K562 (cell line): ENCODE data around the gene TFPT. TPM values are rescaled to one million over a fixed set of nuclear protein-coding genes. Genes with fewer than 3 reads are reported as not detected.

Experiments
- ATAC-seq: fragments of 200-7000 bp; cut with Tn5 transposase; 3 replicates; pipeline ENCODE4 v1.9.1; 2020; ENCODE audit warnings: moderate library complexity
- BruUV-seq: library from RNA; stranded (reverse); fragments of 400-500 nt; replicated peaks from 2 replicates; lab custom pipeline; 2021; lab: Mats Ljungman, UMichigan
- CTCF ChIA-PET: fragments of 300-600 bp; formaldehyde crosslinking; extraction: SDS; loops from one replicate; lab custom pipeline; 2021; ENCODE audit warnings: low intra/inter-chr PET ratio; lab: Yijun Ruan, JAX
- POLR2A ChIA-PET: fragments of 300-600, 350-650 bp; sonication (Branson Sonifier 250); formaldehyde crosslinking; extraction: SDS; loops from one replicate; lab custom pipeline; 2021; ENCODE audit warnings: antibody characterized with exemption, inconsistent platforms; lab: Yijun Ruan, JAX
- DNase-seq, 4 experiments: peaks; one replicate each; pipeline versions ENCODE4 v3.0.0 to v3.0.0-alpha.2; 2011 to 2018; ENCODE audit warnings: low spot score in 3 of 4, mixed read lengths in 3 of 4; ENCODE audit errors: extremely low read depth in 1 of 4
- FAIRE-seq: peaks from 2 replicates; lab custom pipeline; 2011; peaks lifted over from hg19 to GRCh38; lab: Jason Lieb, UNC
- H2AFZ ChIP-seq: 2 replicates; pipeline ENCODE4 v1.6.0; 2011; ENCODE audit warnings: low read depth, low read length, control low read depth, inconsistent platforms
- H3K27ac ChIP-seq: fragments of 200-600 bp; 3 replicates; pipeline ENCODE4 v1.8.0; 2011; ENCODE audit warnings: low read depth, mild to moderate bottlenecking, control low read depth, inconsistent platforms, low read length, moderate library complexity, mixed read lengths; ENCODE audit errors: extremely low read depth
- H3K27me3 ChIP-seq, 2 experiments: fragments of 300-600 bp in 1 of 2; 2 replicates in 1 of 2; 3 replicates in 1 of 2; pipeline versions ENCODE4 v1.6.0 to v1.8.0; 2011; ENCODE audit warnings: inconsistent platforms in 2 of 2, low read length in 2 of 2, mild to moderate bottlenecking in 1 of 2, mixed read lengths in 1 of 2, moderate library complexity in 1 of 2; ENCODE audit not compliant: control insufficient read depth in 2 of 2, insufficient read depth in 2 of 2
- H3K36me3 ChIP-seq: fragments of 300-600 bp; 3 replicates; pipeline ENCODE4 v1.8.0; 2011; ENCODE audit warnings: mild to moderate bottlenecking, low read length, inconsistent platforms; ENCODE audit not compliant: control insufficient read depth, insufficient read depth
- H3K4me1 ChIP-seq, 2 experiments: fragments of 200-600 bp in 1 of 2; replicated peaks in 1 of 2; 2 replicates in 1 of 2; 3 replicates in 1 of 2; pipeline versions ENCODE4 v1.5.1 to v1.8.0; 2011; ENCODE audit warnings: inconsistent platforms in 2 of 2, low read length in 2 of 2, mild to moderate bottlenecking in 1 of 2, mixed read lengths in 1 of 2, moderate library complexity in 1 of 2; ENCODE audit not compliant: control insufficient read depth in 2 of 2, insufficient read depth in 2 of 2
- H3K4me2 ChIP-seq: 2 replicates; pipeline ENCODE4 v1.6.1; 2011; ENCODE audit warnings: low read length, control low read depth, inconsistent platforms, mixed read lengths; ENCODE audit not compliant: insufficient read depth
- H3K4me3 ChIP-seq: fragments of 200-600 bp; sonication (generic), shearing (Covaris generic); 2 replicates; pipeline ENCODE4 v1.5.1; 2016; ENCODE audit warnings: control low read depth, inconsistent platforms
- H3K79me2 ChIP-seq: fragments of 200-600 bp; 3 replicates; pipeline ENCODE4 v1.8.0; 2011; ENCODE audit warnings: low read length, inconsistent platforms; ENCODE audit not compliant: control insufficient read depth, insufficient read depth
- H3K9ac ChIP-seq, 2 experiments: 2 replicates each; pipeline versions ENCODE4 v1.6.0 to v1.6.1; 2011; ENCODE audit warnings: low read depth in 2 of 2, low read length in 2 of 2, control low read depth in 1 of 2, inconsistent platforms in 1 of 2, mild to moderate bottlenecking in 1 of 2, mixed read lengths in 1 of 2; ENCODE audit not compliant: insufficient read depth in 1 of 2
- H3K9me1 ChIP-seq: one replicate; pipeline ENCODE4 v1.6.0; 2011; ENCODE audit warnings: inconsistent platforms, mild to moderate bottlenecking, low read length, moderate library complexity; ENCODE audit not compliant: control insufficient read depth, insufficient read depth
- H3K9me3 ChIP-seq: replicated peaks from 2 replicates; pipeline ENCODE4 v1.5.1; 2011; ENCODE audit warnings: low read depth, low read length, inconsistent platforms; ENCODE audit not compliant: control insufficient read depth, insufficient read depth
- H4K20me1 ChIP-seq: replicated peaks from 2 replicates; pipeline ENCODE4 v1.6.1; 2011; ENCODE audit warnings: low read length, inconsistent platforms, mixed read lengths; ENCODE audit not compliant: control insufficient read depth, insufficient read depth
- BCL6 ChIP-seq: fragments of 250-450 bp; sonication (Bioruptor Pico); IDR thresholded peaks from 2 replicates; pipeline ENCODE4 v1.4.0; 2020
- CHD1 ChIP-seq: fragments of 200-600 bp; sonication (generic); IDR thresholded peaks from one replicate; pipeline ENCODE4 v1.6.1; 2012; ENCODE audit warnings: mild to moderate bottlenecking, moderate library complexity, low read length, inconsistent platforms
- KDM2B ChIP-seq: fragments of 250-450 bp; sonication (Bioruptor Pico); IDR thresholded peaks from 2 replicates; pipeline ENCODE4 v1.8.0; 2021; ENCODE audit warnings: mild to moderate bottlenecking, moderate library complexity
- MEIS2 ChIP-seq: fragments of 450-650 bp; IDR thresholded peaks from 2 replicates; pipeline ENCODE4 v1.6.1; 2014; ENCODE audit warnings: mild to moderate bottlenecking; ENCODE audit not compliant: partially characterized antibody
- NFIX ChIP-seq: fragments of 250-450 bp; sonication (Bioruptor Pico); IDR thresholded peaks from 2 replicates; pipeline ENCODE4 v1.4.0; 2020; ENCODE audit warnings: low read depth, mild to moderate bottlenecking, moderate library complexity
- POLR2B ChIP-seq: fragments of 450-650 bp; IDR thresholded peaks from 2 replicates; pipeline ENCODE4 v1.6.1; 2018; ENCODE audit warnings: low read depth; ENCODE audit not compliant: partially characterized antibody
- SLC30A9 ChIP-seq: fragments of 250-450 bp; sonication (Bioruptor Pico); IDR thresholded peaks from 2 replicates; pipeline ENCODE4 v1.8.0; 2022; ENCODE audit warnings: mild to moderate bottlenecking, moderate library complexity
- SRSF3 ChIP-seq: fragments of 200-400 bp; formaldehyde crosslinking; IDR thresholded peaks from 2 replicates; pipeline ENCODE4 v1.6.1; 2016; ENCODE audit warnings: mild to moderate bottlenecking, low read length, moderate library complexity; ENCODE audit not compliant: insufficient read depth
- U2AF2 ChIP-seq: fragments of 200-400 bp; formaldehyde crosslinking; optimal IDR thresholded peaks from 2 replicates; pipeline ENCODE3; 2017; ENCODE audit warnings: low read depth, mild to moderate bottlenecking, low read length
- ZNF24 ChIP-seq: fragments of 450-650 bp; IDR thresholded peaks from 2 replicates; pipeline ENCODE4 v1.6.1; 2016
- ZNF695 ChIP-seq: fragments of 450-650 bp; formaldehyde crosslinking; IDR thresholded peaks from 2 replicates; pipeline ENCODE4 v1.4.0; 2020; ENCODE audit warnings: mild to moderate bottlenecking, moderate library complexity
- WGBS: fragments of 100-300 bp; shearing (Covaris generic); methylation state at CpG from one replicate; pipeline ENCODE4 v1.1.6; 2016; ENCODE audit warnings: low coverage, mixed read lengths; ENCODE audit not compliant: insufficient coverage; ENCODE audit errors: missing lambda C conversion rate; 5-methylcytosine and 5-hydroxymethylcytosine counted together
- in situ Hi-C: fragments of 300-500 bp; cut with MboI; formaldehyde crosslinking; loops from 4 replicates; pipeline ENCODE4 v1.15.0; 2018; ENCODE audit warnings: inconsistent platforms, mixed read lengths
- intact Hi-C: fragments of 100-400 bp; cut with micrococcal nuclease; formaldehyde crosslinking; loops from 2 replicates; pipeline ENCODE4 v1.14.2; 2022
- polyA plus RNA-seq, 8 experiments: library from polyadenylated mRNA; depleted of rRNA in 4 of 8; stranded (reverse) in 5 of 8; unstranded in 3 of 8; fragments of >200 nt; fragmentation: Nextera tagmentation in 2 of 8; fragmentation: Illumina TruSeq in 1 of 8; extraction: Ambion mirVana in 2 of 8; extraction: Trizol in 1 of 8; gene quantifications; 2 replicates each; pipeline versions ENCODE4 v1.2.1 to v1.2.3, GENCODE V29; 2011 to 2014; ENCODE audit warnings: inconsistent platforms in 1 of 8, missing spikeins in 1 of 8
- total RNA-seq, 7 experiments: library from RNA; depleted of rRNA in 6 of 7; stranded (reverse); fragments of >200 nt in 6 of 7; fragmentation: Illumina TruSeq in 2 of 7; extraction: Trizol in 2 of 7; gene quantifications; 2 replicates each; pipeline versions ENCODE4 v1.2.1 to v1.2.3, GENCODE V29; 2011 to 2021; ENCODE audit warnings: low replicate concordance in 1 of 7
- TF ChIP-seq, protein P1 (sequence below): fragments of 250-450 bp; sonication (Bioruptor Pico); IDR thresholded peaks from 2 replicates; pipeline ENCODE4 v1.5.1; 2021; ENCODE audit warnings: mild to moderate bottlenecking
- TF ChIP-seq, protein P2 (sequence below): fragments of 250-450 bp; sonication (Bioruptor Pico); IDR thresholded peaks from 2 replicates; pipeline ENCODE4 v1.5.0; 2021
- TF ChIP-seq, protein P3 (sequence below): sonication (generic); formaldehyde crosslinking; IDR thresholded peaks from 2 replicates; pipeline ENCODE4 v1.8.0; 2023; ENCODE audit warnings: mild to moderate bottlenecking, missing genetic modification reagents

The TFPT gene
- total and polyA plus RNA-seq, 9 of the 15 experiments (the other 6 are each of a cell fraction or from before 2014, with no cell fraction given), result 0.72 to 16.4 (median 9.2) TPM

DNA sequence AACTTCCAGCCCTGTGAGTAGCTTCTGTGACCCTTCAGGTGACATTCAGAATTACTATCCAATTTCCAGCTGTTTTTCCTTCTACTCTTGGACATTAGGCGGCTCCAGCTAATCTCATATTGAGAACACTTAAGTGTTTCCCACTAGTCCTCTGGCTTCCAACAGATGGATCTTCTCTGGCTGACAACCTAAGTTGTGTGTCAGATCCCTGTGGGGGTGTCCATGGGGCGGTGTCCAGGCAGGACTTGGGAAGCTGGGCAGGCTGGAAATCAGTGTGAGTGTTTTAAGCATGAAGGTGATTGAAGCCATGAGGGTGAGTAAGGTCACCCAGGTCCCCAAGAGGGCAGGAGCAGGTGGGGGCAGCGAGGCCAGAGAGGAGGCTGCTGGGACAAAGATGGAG lies 32.2 kb upstream of the TFPT start:
- no peak overlapping the region for H3K27ac ChIP-seq
- ChIA-PET POLR2A (interaction anchor here (0.6 to 4.1 kb wide), 4 partner anchors 10 to 13 kb away, joined by 3 to 29 read pairs (median 4); partner anchors contain the start of genes CNOT3 and LENG1), CTCF (no interaction called here)
- TF ChIP-seq ZNF24, result no peak
- no peak for TF ChIP-seq U2AF2
- no peak for TF ChIP-seq POLR2B
- TF ChIP-seq SLC30A9 (CRISPR knock-in tag), result no peak
- TF ChIP-seq CHD1, result no peak
- no peak for TF ChIP-seq NFIX (CRISPR knock-in tag)
- no peak for TF ChIP-seq BCL6 (CRISPR knock-in tag)
- TF ChIP-seq, protein P1, sequence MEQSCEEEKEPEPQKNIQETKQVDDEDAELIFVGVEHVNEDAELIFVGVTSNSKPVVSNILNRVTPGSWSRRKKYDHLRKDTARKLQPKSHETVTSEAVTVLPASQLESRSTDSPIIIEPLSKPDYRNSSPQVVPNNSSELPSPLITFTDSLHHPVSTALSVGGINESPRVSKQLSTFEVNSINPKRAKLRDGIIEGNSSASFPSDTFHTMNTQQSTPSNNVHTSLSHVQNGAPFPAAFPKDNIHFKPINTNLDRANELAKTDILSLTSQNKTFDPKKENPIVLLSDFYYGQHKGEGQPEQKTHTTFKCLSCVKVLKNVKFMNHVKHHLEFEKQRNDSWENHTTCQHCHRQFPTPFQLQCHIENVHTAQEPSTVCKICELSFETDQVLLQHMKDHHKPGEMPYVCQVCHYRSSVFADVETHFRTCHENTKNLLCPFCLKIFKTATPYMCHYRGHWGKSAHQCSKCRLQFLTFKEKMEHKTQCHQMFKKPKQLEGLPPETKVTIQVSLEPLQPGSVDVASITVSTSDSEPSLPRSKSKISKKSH (CRISPR knock-in tag), result no peak
- TF ChIP-seq MEIS2, result no peak
- TF ChIP-seq SRSF3, result no peak
- TF ChIP-seq, protein P2, sequence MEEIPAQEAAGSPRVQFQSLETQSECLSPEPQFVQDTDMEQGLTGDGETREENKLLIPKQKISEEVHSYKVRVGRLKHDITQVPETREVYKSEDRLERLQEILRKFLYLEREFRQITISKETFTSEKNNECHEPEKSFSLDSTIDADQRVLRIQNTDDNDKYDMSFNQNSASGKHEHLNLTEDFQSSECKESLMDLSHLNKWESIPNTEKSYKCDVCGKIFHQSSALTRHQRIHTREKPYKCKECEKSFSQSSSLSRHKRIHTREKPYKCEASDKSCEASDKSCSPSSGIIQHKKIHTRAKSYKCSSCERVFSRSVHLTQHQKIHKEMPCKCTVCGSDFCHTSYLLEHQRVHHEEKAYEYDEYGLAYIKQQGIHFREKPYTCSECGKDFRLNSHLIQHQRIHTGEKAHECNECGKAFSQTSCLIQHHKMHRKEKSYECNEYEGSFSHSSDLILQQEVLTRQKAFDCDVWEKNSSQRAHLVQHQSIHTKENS (CRISPR knock-in tag), result no peak
- no peak for TF ChIP-seq ZNF695 (CRISPR knock-in tag)
- TF ChIP-seq KDM2B, result no peak
- TF ChIP-seq, protein P3, sequence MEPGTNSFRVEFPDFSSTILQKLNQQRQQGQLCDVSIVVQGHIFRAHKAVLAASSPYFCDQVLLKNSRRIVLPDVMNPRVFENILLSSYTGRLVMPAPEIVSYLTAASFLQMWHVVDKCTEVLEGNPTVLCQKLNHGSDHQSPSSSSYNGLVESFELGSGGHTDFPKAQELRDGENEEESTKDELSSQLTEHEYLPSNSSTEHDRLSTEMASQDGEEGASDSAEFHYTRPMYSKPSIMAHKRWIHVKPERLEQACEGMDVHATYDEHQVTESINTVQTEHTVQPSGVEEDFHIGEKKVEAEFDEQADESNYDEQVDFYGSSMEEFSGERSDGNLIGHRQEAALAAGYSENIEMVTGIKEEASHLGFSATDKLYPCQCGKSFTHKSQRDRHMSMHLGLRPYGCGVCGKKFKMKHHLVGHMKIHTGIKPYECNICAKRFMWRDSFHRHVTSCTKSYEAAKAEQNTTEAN (CRISPR knock-in tag), result no peak
- ATAC-seq (no peak; the same call in 2 of the 3 replicates), FAIRE-seq (no peak), DNase-seq (no peak)
- in situ Hi-C loops (no loop called here), intact Hi-C loops (no loop called here)
- H3K4me3 ChIP-seq, result no peak overlapping the region
- no peak overlapping the region for H3K9ac ChIP-seq
- peaks cover 96% of the 10 kb centered on the region; the same call in 2 of the 3 replicates for H3K36me3 ChIP-seq
- peaks cover 1% of the 10 kb centered on the region; the same call in 2 of the 3 replicates for H3K79me2 ChIP-seq
- no peaks in the 10 kb centered on the region for H3K9me1 ChIP-seq
- H3K4me2 ChIP-seq, result no peak overlapping the region
- peaks cover 1% of the 10 kb centered on the region; the same call in 1 of the 2 replicates for H4K20me1 ChIP-seq
- 69% methylated on average over 3 of the region's 3 CpGs for WGBS
- peaks cover 0 to 10% of the 10 kb centered on the region in 2 experiments; a peak in 1 of 5 replicates for H3K4me1 ChIP-seq
- H2AFZ ChIP-seq, result no peak overlapping the region
- BruUV-seq, result no TSS peak
- H3K27me3 ChIP-seq, result no peaks in the 10 kb centered on the region
- H3K9me3 ChIP-seq, result no peaks in the 10 kb centered on the region
